Activated CD4-positive, CD25-positive, alpha-beta regulatory T cell (primary cell): ENCODE measurements around the gene TFDP1.

ENCODE experiments used
- DNase-seq, 4 experiments: peaks; one replicate each; lab custom pipeline; 2025; lab: John Stamatoyannopoulos, UW

TFDP1 gene

DNA sequence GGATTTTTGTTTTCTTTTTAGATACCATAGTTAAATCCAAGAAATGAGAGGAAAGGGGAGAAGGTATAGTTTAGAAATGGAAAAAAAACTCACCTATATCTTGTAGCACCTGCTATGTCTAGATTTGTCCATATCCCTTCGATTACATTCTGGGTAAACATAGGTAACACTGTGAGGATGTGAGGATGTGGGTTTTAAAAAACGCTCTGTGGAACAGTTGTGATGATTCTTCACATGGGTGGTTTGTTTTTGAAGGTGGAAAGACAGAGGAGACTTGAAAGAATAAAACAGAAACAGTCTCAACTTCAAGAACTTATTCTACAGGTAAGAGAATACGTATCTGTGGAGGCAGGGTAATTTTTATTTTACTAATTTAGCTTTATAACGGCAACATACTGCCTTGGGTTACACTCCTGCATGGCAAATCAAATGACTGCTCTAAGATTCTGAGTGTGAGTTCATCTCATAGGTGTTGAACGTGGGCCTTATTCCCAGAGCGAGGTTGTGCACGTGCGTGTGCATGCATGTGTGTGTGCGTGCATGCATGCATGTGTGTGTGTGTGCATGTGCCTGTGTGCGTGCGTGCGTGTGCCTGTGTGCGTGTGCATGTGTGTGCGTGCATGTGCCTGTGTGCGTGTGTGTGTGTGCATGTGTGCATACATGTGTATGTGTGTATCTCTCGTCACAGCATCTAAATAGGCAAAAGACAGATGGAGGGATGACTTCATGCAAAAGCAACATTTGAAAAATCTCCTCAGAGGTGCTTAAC, 49.9 kb downstream of the TFDP1 start:
- no peak for DNase-seq

DNA sequence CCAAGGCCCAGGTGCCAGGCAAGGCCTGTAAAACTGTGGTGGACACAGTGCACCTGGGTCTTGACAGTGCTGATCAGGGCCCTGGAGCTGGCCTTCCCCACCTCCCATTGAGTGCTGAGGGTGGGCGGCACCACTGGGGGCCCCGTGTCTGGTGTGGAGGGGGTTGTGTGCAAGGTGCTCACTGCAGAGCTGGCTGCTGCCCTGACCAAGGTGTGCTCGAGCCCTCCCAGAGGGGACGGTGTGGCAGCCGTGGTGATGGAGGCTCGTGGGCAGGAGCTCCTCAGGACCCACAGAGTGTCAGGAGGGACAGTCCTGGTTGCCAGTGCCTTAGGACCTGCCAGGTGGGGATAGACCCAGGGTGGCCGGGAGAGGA, 50.5 kb downstream of the TFDP1 start:
- no peak for DNase-seq

DNA sequence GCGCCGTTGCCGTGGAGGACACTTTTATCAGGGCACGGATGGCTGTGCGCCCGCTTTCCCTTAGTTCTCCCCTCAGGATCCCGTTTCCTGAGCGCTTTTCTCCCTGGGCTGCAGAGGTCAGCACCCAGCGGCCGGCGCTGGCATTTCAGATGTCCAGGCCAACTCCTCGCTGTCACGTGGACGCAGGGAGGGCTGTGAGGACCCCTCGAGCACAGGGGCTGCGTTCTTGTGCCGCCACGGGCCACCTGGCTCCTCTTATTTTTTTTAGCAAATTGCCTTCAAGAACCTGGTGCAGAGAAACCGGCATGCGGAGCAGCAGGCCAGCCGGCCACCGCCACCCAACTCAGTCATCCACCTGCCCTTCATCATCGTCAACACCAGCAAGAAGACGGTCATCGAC, 51.2 kb downstream of the TFDP1 start:
- DNase-seq = no peak

DNA sequence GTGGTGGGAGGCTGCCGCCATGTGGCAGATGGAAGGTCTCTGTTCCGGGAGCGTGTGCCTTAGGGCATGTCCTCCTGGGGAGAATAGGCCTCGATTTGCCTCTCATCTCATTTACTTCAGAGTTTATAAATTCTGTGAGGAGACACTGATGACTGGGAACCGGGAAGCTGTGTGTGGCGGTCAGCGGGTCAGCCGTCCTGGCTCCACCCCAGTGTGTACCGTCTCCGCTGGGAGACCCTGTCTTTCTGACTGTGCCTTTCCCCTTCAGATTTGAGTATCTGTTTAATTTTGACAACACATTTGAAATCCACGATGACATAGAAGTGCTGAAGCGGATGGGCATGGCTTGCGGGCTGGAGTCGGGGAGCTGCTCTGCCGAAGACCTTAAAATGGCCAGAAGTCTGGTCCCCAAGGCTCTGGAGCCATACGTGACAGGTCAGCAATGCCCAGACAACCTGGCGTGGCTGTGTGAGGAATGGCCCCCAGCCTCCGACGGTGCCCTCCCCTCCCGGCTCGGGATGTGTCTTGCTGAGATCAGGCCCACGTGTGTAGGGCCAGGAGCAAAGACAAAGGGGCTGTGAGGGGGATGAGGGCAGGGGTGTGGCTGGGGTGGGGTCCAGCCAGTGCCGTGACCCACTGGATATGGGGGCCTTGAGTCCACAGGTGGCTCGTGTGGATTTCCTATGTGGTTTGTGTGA, 51.9 kb downstream of the TFDP1 start:
- no peak for DNase-seq

DNA sequence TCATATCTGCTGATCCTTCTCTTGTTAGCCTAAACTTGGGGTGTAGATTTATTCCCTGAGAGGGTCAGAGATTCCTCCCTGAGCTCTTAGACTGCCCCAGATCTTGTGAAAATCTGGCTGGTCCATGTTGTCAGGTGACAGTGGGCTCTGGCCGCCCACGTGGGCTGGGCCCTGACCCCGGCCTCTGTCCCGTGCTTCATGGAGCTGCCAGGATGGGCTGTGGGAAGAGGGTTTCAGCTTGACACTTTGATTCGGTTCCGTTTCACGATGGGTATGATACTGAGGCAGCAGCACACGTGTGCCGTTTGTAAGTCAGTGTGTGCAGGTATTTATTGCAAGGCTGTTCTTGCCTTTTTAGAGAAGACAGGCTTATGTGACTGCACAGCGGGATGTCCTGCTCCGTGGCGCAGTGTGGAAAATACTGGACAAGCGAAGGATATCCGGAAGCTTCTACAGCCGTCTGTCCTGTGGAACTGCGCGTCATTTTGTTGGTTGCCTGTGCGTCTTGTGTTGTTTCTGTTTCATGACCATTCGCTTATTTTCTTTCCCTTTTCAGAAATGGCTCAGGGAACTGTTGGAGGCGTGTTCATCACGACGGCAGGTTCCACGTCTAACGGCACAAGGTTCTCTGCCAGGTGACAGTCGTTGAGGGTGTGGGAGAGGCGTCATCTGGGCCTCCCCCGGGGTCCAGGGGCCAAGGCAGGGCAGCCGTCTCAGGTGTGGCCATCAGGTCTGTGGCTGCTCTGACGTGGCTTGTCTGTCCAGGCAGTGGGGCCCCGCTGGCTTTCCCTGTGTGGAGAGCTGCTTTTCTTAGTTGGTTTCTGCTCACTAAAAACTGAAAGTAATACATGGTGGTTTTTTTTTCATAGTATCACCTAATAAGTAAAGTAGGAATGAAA, 53.0 kb downstream of the TFDP1 start:
- DNase-seq = no peak

DNA sequence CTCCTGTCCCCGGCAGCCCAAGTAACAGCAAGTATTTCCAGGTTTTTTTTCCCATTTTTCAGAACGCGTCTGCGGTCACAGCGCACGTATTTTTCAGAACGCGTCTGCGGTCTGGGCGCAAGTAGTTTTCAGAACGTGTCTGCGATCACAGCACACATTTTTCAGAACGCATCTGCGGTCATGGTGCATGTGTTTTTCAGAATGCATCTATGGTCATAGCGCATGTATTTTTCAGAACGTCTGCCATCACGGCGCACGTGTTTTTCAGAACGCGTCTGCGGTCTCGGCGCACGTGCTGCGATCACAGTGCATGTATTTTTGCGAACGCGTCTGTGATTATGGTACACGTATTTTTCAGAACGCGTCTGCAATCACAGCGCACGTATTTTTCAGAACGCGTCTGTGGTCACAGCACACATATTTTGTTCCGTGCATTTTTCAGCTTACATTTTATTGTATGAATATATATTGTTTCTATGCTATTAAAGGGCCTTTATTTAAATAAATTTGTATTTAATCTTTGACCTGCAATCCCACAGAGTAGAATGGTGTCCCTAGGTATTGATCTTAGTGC, 53.7 kb downstream of the TFDP1 start:
- no peak for DNase-seq

DNA sequence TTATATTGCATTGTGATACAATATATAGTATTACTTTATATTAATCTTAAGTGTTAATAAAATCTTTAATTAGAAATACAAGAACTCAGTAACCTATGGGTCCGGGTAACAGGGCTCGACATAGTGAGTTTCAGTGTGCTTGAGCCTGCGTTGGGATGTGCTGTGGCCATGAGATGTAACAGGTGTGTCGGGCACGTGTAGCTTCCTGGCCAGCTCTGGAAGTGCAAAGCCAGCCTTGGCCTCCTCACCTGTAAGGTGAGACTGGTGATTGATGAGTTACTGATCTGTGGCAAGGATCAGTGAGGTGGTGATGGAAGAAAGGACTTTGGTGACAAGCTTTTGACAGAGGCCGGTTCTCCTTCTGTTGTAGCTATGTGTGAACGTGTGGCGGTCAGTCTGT, 54.3 kb downstream of the TFDP1 start:
- DNase-seq = no peak

DNA sequence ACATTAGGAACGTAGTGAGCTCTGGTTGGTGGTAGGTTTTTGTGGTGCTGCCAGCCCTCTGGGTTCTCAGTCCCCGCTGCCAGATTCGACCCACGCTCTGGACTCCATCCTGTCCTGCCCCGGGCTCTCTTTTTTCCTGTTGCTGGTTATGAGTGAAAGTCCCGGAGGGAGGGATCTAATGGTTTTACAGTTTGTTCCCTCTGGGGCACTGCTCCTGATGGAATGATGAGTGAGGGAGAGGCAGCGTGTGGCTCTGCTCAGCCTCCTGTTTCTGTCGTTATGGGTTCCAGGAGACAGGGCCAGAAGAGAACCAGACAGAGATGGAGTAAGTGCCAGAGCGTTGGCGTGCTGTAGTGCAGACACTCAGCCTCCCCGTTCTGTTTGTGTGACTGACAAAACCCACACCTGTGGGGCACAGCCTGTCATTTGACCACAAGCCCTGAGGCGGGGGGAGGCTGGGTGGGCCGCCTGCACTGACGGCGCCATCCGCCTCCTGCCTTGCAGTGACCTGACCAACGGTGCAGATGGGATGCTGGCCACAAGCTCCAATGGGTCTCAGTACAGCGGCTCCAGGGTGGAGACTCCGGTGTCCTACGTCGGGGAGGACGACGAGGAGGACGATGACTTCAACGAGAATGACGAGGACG, 55.2 kb downstream of the TFDP1 start:
- no peak for DNase-seq

DNA sequence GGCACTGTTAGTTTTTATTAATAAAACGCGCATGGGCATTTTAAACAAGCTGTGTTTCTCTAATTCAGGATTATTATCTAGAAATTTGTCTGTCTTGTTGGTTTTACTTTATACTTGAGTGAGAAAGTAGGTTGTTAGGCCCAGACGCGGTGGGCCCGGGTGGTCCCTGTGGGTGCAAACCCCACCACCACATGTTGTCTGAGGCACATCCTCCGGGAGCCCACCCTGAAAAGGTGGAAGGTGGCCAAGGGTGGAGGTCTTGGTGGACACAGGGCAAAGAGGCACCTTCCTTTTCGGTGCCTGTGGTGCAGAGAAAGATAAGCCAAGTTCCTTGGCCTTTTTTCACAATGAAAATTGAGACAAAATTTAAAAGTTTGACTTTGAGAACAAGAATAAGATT, 56.9 kb downstream of the TFDP1 start:
- no peak for DNase-seq

DNA sequence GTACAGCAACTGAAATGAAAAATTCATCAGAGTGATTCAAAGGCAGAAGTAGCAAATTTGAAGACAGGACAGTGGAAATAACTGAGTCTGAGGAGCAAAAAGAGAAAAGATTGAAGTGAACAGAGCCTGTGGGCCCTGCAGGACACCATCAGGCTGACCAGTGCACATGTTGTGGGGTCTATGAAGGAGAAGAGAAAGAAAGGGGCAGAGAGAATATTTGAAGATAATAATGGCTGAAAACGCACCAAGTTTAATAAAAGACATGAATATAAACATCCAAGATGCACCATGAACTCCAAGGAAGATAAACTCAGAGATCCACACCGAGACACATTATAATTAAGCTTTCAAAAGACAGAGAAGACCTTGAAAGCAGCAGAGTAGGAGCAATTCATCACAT, 58.0 kb downstream of the TFDP1 start:
- no peak for DNase-seq

DNA sequence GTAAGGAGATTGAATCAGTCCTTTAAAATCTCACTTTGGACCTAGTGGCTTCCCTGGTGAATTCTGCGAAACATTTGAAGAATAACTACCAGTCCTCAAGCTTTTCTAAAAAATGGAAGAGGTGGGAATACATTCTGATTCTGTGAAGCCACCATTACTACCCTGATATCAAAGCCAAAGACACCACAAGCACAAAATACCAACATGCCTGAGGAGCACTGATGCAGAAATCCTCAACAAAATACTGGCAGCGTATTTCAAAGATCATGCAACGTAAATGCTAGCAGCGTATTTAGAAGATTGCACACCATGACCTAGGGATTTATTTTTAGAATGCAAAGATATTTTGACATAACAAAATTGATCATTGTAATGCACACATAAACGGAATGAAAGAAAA, 59.0 kb downstream of the TFDP1 start:
- DNase-seq = no peak

DNA sequence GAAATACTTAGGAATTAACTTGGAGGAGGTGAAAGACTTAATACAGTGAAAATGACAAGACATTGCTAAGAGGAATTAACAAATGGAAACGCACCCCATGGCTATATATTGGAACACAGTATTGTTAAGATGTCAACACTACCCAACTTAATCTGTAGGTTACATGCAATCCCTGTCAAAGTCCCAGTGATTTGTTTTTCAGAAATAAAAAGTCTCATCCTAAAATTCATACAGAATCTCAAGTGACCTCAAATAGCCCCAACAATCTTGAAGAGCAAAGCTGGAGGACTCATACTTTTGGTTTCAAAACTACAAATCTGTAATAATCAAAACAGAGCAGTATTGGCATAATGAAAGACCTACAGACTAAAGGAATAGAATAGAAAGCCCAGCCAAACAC, 60.2 kb downstream of the TFDP1 start:
- DNase-seq = no peak

DNA sequence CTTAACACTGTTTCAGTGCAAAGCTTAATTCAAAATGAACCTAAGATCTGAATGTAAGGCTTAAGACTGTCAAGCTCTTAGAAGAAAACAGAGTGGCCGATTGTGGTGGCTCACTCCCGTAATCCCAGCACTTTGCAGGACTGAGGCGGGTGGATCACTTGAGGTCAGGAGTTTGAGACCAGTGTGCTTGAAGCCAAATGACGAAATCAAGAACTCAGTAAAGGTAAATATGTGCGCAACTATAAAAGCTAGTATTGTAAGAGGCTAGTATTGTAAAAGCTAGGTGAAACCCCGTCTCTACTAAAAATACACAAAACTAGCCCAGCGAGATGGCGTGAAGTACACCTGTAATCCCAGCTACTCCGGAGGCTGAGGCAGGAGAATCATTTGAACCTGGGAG, 60.8 kb downstream of the TFDP1 start:
- no peak for DNase-seq

DNA sequence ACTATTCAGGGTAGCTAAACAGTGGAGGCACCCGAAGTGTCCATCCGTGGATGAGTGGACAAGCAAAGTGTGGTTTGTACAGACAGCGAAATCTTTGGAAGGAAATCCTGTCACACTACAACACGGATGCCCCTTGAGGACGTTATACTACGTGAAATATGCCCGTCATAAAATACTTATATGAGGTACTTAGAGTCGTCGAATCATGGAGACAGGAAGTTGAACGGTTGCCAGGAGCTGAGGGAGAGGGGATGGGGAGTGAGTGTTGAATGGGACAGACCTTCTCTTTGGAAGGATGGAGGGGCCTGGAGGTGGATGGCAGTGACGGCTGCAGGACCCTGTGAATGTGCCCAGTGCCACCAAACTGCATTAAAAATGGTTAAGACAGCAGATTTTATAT, 61.8 kb downstream of the TFDP1 start:
- DNase-seq = no peak

DNA sequence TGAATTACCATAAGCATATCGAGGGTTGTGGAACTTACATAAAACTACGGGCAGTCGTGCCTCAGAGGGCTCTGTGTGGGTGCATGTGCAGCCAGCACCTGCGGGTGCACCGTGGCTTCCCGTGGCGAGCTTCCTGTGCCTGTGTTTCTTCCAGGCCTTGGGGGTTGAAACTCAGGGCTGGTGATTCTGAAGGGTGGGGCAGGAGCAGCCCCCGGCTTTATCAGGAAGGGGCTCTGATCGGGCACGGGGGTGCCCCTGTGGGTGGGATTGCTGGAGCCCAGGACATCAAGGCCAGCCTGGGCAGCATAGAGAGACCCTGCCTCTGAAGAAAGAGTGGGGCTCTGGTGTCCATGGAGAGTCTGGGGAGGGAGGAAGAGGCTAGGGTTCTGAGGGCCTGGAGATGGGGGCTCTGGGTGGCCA, 62.4 kb downstream of the TFDP1 start:
- no peak for DNase-seq

DNA sequence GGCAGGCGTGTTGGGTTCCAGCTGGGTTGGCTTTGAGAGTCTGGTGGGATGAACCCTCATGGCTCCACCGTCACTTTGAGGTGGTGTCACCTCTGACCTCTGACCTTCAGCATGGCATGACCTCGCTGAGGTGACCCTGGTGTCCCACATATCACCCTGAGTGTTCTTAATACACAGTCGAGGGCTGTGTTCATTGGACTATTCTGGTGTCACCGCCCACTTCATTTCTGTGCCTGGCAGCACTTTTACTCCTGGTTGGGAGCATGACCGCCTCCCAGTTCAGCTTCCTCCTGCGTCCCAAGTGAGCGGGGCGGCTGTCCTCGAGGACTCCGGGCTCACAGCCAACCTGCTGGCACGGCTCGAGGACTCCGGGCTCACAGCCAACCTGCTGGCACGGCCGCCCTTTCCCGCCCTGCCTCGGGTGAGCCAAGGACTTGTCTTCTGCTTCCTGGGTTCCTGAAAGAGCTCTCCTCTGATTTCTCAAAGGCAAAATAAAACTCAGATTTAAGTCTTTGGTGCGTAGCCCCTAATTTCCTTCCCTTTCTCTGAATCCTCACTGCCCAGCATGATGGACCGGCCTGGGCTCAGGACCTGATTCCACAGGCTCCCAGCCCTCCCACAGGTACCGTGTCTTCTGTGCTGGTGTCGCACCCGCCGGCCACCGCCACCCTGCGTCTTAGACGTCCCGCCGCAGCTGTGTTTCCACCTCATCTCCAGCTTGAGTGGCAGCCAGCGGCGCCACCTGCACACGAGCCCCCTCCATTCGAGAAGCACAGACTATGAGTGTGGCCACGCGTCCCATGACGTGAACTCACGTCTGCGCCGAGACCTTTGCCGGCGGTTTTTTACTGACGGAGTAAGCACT, 63.0 kb downstream of the TFDP1 start:
- no peak for DNase-seq

DNA sequence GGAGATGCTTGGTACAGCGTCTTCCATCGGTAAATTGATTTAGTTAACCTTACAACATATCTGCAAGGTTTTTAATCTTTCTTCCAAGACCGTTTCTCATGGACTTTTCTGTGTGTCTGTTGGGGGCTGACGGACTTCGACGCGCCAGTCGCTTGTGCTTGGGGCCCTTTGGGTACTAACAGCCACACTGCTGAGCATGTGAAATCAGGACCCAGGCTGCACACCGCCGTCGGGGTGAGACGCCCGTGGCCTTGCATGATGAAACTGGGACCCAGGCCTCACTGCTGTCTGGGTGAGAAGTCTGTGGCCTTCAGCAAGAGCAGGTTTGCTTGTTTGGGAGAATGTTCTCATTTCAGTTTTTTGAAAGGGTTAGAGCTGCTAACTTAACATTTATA, 63.7 kb downstream of the TFDP1 start:
- no peak for DNase-seq

DNA sequence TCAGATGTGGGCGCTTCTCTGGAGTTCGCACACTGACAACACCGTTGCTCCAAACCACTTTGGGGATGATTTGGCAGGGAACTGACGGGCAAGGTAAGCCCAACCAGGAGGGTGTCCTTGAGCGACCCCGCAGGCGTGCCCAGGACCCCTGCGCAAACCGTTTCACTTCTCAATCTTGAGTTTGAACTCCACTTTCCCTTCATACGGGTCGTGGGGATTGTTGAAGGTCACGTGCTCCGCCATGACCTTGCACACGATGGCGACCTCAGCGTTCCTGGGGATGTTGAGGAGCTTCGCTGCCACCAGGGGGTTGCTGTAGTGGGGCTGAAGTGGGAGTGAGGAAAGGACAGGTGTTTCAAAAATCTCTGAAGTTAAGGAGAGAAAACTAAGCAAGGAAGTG, 64.7 kb downstream of the TFDP1 start:
- no peak for DNase-seq

DNA sequence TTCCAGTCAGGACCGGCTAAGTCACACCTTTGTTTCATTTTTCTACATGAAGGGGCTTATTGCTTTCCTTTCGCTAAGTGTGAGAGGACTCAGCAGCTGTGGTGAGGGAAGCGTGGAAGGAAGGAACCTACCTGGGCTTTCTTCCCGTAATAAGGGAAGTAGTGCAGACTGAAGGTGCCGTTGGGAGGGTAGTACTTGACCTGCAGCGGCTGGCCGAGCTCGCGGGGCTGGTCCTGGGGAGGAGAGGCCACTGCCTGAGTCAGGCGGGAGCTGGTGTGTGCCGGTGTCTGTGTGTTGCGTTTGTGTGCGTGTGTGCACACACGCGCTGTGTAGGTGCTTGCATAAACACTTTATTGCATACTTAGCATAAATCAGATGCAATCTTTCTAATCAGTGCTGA, 65.7 kb downstream of the TFDP1 start:
- DNase-seq = no peak

DNA sequence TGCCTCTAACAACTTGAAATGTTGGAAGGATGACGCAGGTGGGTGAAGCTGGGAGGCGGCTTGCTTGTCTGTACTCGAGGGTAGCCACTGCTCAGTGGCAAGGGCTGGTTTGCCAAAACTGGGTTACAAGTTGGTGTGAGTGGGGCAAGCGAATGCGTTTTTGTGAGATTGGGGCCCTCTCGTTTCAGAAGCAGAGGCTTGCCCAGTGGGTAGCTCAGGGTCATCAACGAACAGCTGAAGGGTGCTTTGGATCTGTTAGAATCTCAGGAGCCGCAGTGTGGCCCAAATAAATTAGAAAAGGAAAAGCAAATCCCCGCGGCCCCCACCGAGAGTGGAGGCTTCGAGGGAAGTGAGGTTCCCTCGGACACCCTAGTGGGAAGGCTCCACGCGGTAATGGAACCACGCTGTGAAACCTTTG, 66.2 kb downstream of the TFDP1 start:
- no peak for DNase-seq
